ENCODE results near the gene FAM184A. TPM values are rescaled to one million over a fixed set of nuclear protein-coding genes. Genes with fewer than 3 reads are reported as not detected.
"Not testable (repeated sequence)": the region's sequence is repeated elsewhere in the genome, so short reads cannot be mapped to it uniquely, and the experiment has no call there.

Gene FAM184A
- total RNA-seq, 4 donors from 2014 or later: 0.19 to 6.8 (median 1.8) TPM

- Histone ChIP-seq H3K27ac (no peak overlapping the region), H3K4me3 (no peak overlapping the region), H3K36me3 (no peaks in the 10 kb centered on the region), H3K9me3 (no peaks in the 10 kb centered on the region), H3K27me3 (no peaks in the 10 kb centered on the region), H3K4me1 (no peaks in the 10 kb centered on the region)
- 76% methylated on average over 3 of the region's 3 CpGs for WGBS
- DNase-seq (ENCODE audit: low spot score in 2 of 2): no peak
- TF ChIP-seq EP300 (IDR thresholded peaks at IDR 0.05) (no peak), POLR2AphosphoS5 (IDR thresholded peaks at IDR 0.05) (no peak), CTCF (IDR thresholded peaks at IDR 0.05) (no peak), POLR2A (IDR thresholded peaks at IDR 0.05) (no peak)
Observed at GRCh38 chr6:119026822-119027221, 51.6 kb downstream of the FAM184A start.

GRCh38 chr6:119025793-119026192, 52.7 kb downstream of the FAM184A start:
- Histone ChIP-seq H3K27me3 (no peaks in the 10 kb centered on the region), H3K9me3 (no peaks in the 10 kb centered on the region), H3K4me1 (no peaks in the 10 kb centered on the region), H3K36me3 (no peaks in the 10 kb centered on the region), H3K27ac (no peak overlapping the region), H3K4me3 (no peak overlapping the region)
- DNase-seq (ENCODE audit: low spot score in 2 of 2): no peak
- TF ChIP-seq POLR2AphosphoS5 (IDR thresholded peaks at IDR 0.05) (no peak), EP300 (IDR thresholded peaks at IDR 0.05) (no peak), POLR2A (IDR thresholded peaks at IDR 0.05) (no peak), CTCF (IDR thresholded peaks at IDR 0.05) (no peak)
- 94% methylated on average over 2 of the region's 2 CpGs for WGBS

GRCh38 chr6:119024111-119024510, 54.4 kb downstream of the FAM184A start:
- no peak overlapping the region for H3K27ac ChIP-seq
- WGBS: 75% methylated on average over 6 of the region's 6 CpGs
- DNase-seq (ENCODE audit: low spot score in 2 of 2): no peak

GRCh38 chr6:119022796-119023195, 55.7 kb downstream of the FAM184A start:
- no peak overlapping the region for H3K4me3 ChIP-seq
- WGBS: 62% methylated on average over 4 of the region's 4 CpGs
- no peak overlapping the region for H3K27ac ChIP-seq
- DNase-seq (ENCODE audit: low spot score in 2 of 2): no peak
- TF ChIP-seq CTCF (IDR thresholded peaks at IDR 0.05) (no peak), POLR2AphosphoS5 (IDR thresholded peaks at IDR 0.05) (no peak), POLR2A (IDR thresholded peaks at IDR 0.05) (no peak), EP300 (IDR thresholded peaks at IDR 0.05) (no peak)
- no peaks in the 10 kb centered on the region for H3K9me3 ChIP-seq
- H3K4me1 ChIP-seq: no peaks in the 10 kb centered on the region
- H3K27me3 ChIP-seq: no peaks in the 10 kb centered on the region
- H3K36me3 ChIP-seq: no peaks in the 10 kb centered on the region

More at GRCh38 chr6:119024111-119024510, 54.4 kb downstream of the FAM184A start:
- Histone ChIP-seq H3K36me3 (no peaks in the 10 kb centered on the region), H3K9me3 (no peaks in the 10 kb centered on the region), H3K4me3 (no peak overlapping the region), H3K4me1 (no peaks in the 10 kb centered on the region), H3K27me3 (no peaks in the 10 kb centered on the region)
- TF ChIP-seq EP300 (IDR thresholded peaks at IDR 0.05): no peak
- no peak for TF ChIP-seq CTCF (IDR thresholded peaks at IDR 0.05)
- TF ChIP-seq POLR2A (IDR thresholded peaks at IDR 0.05): no peak
- TF ChIP-seq POLR2AphosphoS5 (IDR thresholded peaks at IDR 0.05): no peak

- no peak for DNase-seq (ENCODE audit: low spot score in 2 of 2)
- TF ChIP-seq CTCF (IDR thresholded peaks at IDR 0.05): no peak
- no peak for TF ChIP-seq EP300 (IDR thresholded peaks at IDR 0.05)
- TF ChIP-seq POLR2A (IDR thresholded peaks at IDR 0.05): no peak
- TF ChIP-seq POLR2AphosphoS5 (IDR thresholded peaks at IDR 0.05): no peak
- 90% methylated on average over 2 of the region's 2 CpGs for WGBS
- H3K4me1 ChIP-seq: no peaks in the 10 kb centered on the region
- no peaks in the 10 kb centered on the region for H3K36me3 ChIP-seq
- no peak overlapping the region for H3K4me3 ChIP-seq
- no peaks in the 10 kb centered on the region for H3K9me3 ChIP-seq
- no peaks in the 10 kb centered on the region for H3K27me3 ChIP-seq
- H3K27ac ChIP-seq: no peak overlapping the region
Observed at GRCh38 chr6:119020597-119021561, 57.6 kb downstream of the FAM184A start.

- not testable (repeated sequence) for H3K27ac ChIP-seq; DNase-seq (ENCODE audit: low spot score in 2 of 2); H3K36me3 ChIP-seq; H3K4me3 ChIP-seq; H3K4me1 ChIP-seq; H3K27me3 ChIP-seq; H3K9me3 ChIP-seq
- WGBS: 96% methylated on average over 7 of the region's 22 CpGs
Observed at GRCh38 chr6:119015165-119015564, 63.3 kb downstream of the FAM184A start.

All from suprapubic skin (tissue), 4 donors.